Fibroblast of skin of right quadriceps (primary cell): ENCODE data around the gene FAN1.
A peak's percentile ranks its signal among the peaks of the same experiment; 100 is the strongest.
"Not testable (repeated sequence)": the region's sequence is repeated elsewhere in the genome, so short reads cannot be mapped to it uniquely, and the experiment has no call there.

Source experiments
- DNase-seq: peaks from one replicate; pipeline ENCODE4 v3.0.0-alpha.2; 2013

Gene FAN1

DNA sequence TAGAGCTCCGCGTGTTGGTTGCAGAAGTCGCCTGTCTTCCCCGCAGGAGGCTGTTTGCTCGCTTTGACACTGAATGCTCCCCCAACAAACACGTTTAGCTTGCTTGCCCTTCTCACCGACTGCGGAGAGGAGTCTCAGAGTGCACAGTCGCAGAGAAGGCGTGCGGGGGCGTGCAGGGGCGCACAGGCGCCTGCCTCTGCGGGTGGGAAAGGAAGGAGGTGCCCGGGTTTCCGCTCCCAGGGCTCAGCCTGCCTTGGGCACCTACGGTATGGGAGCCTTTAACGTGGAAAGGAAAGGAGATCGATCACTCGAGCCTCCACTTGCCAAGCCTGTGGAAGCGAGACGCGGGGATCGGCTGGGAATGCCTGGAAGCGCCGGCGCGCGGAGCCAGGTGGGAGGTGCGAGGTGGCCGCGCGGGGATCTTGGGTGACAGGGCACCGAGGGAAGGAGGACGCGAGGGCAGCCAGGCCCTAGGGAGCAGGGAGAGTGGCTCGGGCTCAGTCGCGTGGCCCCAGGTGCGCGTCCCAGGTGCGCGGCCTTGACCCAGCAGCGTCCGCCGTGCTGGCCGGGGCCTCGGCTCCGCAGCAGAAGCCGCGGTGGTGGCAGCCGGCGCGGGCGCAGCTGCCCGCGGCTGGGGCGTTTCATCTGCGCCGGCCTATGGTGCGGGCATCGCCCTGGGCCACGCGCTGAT, at the start of gene FAN1:
Gene FAN1, plus strand, starts transcription at position 419 of the 691 bp plus-strand sequence. CDS start 749 bp downstream, outside the sequence.
- peak; percentile 85 for DNase-seq

DNA sequence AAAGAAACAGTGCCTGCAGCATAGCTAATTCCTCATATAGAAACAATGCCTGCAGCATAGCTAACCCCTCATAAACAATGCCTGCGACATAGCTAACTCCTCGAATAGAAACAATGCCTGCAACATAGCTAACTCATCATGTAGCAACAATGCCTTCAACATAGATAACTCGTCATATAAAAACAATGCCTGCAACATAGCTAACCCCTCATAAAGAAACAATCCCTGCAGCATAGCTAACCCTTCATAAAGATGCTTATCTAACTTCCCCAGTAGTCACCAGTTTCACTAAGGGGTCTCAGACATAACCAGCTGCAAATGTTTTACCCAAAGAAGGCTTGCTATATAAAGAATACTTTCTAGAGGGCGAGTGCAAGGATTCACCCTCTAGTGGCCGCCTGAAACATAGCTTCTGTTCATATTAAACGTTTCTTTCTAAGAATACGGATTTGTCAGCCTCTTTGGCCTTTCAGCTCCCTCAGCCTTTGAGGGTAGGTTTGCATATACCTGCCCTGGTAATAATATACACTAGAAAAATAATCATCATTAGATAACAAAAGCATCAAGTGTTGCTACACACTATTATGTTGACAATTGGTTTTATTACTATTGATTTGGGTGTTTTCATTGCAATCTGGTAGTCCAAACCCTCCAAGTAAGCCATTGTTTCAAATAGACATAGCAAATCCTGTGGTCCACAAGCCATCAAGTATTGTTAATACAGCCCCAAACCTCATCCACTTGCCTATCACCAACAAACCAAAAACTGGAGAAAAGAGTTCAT, 44.4 kb upstream of the FAN1 start:
- peak; percentile 53 for DNase-seq

DNA sequence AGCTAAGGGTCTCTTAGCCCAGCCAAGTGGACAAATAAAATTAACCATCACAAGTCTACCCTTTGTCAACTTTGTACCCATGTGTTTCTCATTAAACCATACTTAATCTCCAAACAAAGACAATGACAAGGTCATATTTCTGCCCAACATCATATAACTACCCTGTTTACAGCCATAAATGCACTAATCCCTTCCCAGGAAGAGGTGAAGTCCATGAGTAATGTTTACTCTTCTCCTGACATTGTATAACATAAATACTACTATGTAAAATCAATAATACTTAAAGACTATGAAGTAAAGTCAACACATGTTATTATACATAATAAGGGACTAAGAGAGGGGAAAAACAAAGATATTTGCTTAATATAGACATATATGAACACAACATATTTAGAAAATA, 38.5 kb upstream of the FAN1 start:
- DNase-seq: no peak

DNA sequence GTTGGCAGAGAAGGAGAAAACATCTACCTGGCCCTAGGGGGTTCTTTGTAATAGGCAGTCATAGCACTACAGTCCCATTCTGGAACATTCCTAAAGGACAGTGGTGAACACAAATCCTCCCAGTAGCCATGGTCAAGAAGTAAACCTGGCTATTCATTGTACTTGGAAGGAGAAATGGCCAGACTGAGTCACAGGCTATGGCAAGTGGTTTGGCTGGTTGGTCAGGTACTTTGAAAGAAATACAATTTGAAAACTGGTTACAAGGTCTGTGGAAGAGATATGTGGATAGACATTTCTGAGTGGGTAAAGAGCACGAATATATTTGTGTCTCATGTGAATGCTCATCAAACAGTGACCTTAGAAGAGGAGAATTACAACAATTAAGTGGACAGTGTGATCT, 33.0 kb upstream of the FAN1 start:
- no peak for DNase-seq

DNA sequence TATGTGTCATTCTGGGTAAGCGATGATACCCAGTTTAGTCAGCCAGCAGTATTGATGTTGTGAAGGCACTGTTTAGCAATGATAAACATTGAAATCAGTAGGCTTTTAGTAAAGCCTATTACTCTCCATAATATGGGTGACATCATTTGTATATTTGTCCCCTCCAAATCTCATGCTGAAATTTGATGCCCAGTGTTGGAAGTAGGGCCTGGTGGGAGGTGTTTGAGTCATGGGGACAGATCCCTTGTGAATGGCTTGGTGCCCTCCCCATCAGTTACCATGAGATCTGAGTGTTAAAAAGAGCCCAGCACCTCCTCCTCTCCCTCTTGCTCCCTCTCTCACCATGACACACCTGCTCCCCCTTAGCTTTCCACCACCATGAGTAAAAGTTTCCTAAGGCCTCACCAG, 31.4 kb upstream of the FAN1 start:
- peak; percentile 3 for DNase-seq

DNA sequence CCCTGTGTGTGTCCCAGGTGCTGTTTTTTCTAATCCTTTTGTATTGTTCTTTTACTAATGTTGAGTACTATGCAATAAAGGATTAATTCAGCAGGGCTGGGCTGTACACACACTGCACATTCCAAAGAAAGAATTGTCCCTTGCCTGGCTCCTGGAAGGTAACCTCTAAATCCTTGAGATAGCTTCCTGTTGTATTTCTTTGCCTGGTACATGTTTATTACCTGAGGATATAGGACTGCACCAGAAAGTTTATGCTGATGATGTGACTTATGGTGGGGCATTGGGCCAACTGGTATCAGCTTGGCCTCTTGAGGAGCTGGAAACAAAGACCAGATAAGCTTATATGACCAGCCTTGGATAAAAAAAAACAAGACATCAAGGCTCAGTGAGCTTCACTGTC, 26.6 kb upstream of the FAN1 start:
- no peak for DNase-seq

DNA sequence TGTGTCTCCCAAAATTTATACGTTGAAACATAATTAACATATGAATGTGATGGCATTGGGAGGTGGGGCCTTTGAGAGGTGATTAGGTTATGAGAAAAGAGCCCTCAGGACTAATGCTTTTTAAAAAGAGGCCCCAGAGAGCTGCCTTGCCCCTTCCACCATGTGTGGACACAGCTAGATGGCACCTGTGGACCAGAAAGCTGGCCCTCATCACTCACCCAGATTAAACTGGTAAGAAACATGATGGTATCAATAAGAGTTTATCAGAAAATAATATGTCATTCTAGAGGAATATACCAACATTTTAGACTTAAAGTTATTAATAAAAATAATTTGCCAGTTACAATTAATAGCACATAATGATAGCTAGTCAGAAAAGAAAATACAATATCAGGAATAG, 25.2 kb upstream of the FAN1 start:
- DNase-seq: no peak

DNA sequence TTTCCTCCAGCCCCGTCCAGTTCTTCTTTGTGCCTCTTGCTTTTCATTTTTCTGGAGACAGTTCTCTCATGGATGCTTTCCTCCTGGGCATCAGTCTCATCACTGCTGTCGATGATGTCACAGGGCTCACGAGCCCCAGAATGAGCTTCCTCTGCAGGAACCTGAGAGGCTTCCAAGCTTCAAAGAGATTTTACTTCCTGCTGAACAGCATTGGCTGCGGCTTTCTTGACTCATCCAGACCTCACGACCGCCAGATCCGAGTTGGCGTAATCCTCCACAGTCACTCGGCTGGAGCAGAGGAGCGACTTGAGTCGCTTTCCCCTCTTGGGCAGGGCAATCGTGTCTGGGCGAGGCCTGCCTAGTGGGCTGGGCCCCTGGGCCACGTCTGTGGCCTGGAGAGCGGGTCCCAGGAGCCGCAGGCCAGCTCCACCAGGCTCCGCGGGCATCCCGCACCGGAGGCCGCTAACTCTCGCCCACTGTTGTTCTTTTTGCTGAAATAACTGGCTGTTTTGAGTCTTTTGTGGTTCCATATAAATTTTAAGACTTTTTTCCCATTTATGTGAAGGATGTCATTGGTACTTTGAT, 20.8 kb upstream of the FAN1 start:
- DNase-seq: peak; percentile 21

DNA sequence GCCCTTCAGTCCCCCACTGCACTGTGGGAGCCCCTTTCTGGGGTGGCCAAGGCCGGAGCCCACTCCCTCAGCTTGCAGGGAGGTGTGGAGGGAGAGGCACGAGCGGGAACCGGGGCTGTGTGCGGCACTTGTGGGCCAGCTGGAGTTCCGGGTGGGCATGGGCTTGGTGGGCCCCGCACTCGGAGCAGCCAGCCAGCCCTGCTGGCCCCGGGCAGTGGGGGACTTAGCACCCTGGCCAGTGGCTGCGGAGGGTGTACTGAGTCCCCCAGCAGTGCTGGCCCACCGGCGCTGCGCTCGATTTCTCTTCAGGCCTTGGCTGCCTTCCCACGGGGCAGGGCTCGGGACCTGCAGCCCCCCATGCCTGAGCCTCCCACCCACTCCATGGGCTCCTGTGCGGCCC, 20.0 kb upstream of the FAN1 start:
- DNase-seq: not testable (repeated sequence)

DNA sequence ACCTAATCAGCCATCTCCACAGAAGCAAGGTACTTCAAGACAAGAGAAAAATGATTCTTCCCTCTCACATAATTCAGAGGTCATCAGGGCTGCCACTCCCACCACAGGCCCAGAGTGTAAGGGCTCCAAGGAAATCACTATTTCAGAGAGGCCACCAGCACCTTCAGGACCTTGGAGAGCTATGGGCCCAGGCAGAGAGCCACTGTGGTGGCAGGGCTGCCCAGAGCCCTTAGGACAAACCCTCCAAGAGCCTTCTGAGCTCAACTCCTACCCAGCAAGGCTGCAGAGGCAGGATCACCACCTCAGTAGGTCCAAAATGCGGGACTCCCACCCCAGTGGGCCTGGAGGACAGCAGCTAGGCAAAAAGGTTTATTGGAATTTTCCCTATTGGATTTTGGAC, 17.9 kb upstream of the FAN1 start:
- DNase-seq: no peak

DNA sequence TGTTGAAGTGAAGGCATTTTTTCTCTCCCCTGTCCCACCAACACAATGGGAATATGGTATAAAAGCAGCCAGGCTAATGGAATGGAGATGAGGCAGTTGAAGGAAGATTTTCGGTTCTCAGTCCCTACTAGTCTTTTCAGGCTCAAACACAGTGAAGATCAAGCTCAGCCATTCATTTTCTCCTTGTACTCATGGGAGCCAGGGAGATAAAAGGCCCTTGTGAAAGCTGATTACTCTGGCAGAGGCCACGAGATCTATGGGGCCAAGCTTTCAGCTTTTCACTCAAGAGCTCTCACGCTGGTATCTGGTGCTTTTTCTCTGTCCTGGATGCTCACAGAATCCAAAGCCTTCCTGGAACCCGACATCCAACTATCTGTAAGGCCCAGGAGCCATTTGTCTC, 14.5 kb upstream of the FAN1 start:
- no peak for DNase-seq

DNA sequence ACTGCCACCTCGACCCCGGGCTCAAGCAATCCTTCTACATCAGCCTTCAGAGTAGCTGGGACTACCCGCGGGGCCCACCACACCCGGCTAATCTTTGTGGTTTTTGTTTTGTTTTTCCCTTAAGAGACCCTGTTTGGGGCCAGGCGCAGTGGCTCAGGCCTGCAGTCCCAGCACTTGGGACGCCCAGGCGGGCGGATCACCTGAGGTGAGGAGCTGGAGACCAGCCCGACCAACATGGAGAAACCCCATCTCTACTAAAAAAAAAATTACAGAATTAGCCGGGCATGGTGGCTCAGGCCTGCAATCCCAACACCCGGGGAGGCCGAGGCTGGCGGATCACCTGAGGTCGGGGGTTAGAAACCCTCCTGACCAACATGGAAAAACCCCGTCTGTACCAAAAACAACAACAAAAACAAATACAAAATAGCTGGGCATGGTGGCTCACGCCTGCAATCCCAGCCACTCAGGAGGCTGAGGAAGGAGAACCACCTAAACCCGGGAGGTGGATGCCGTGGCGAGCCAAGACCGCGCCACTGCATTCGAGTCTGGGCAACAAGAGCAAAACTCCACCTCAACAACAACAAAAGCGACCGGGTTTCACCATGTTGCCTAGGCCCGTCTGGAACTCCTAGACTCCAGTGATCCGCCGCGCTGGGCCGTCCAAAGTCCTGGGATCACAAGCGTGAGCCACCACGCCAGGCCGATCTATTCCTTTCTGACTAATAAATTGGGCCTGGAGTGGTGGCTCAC, 8.1 kb upstream of the FAN1 start:
- no peak for DNase-seq

DNA sequence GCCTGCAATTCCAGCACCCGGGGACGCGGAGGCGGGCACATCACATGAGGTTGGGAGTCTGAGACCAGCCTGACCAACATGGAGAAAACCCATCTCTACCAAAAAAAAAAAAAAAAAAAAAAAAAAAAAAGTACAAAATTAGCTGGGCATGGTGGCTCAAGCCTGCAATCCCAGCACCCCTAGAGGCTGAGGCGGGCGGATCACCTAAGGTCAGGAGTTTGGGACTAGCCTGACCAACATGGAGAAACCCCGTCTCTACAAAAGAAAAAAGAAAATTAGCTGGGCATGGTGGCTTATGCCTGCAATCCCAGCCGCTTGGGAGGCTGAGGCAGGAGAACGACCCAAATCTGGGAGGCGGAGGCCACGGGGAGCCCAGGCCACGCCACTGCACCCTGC, 7.5 kb upstream of the FAN1 start:
- DNase-seq: no peak

DNA sequence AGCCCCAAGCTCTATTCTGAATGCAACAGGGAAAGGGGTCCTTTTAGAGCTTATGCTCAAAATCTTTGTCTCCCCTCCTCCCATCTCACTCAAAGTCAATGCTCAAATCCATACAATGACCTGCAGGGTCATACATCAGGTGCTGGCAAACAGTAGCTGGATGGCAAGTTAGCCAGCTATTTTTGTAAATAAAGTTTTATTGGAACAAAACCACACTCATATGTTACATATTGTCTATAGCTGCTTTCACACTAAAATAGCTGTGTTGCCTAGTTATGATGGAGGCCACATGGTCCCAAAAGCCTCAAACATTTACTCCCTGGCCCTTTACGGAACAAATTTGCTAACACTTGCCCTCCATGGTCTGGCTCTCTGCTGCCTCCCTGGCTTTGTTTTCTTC, 1.8 kb upstream of the FAN1 start:
- DNase-seq: no peak

DNA sequence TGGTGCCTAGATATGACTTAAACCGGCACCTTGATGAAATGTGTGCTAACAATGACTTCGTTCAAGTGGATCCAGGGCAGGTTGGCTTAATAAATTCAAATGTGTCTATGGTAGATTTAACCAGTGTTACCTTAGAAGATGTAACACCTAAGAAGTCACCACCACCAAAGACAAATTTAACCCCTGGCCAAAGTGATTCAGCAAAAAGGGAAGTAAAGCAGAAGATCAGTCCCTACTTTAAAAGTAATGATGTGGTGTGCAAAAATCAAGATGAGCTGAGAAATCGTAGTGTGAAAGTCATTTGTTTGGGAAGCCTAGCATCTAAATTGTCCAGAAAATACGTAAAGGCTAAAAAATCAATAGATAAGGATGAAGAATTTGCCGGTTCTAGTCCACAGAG, 1.1 kb downstream of the FAN1 start:
- no peak for DNase-seq

DNA sequence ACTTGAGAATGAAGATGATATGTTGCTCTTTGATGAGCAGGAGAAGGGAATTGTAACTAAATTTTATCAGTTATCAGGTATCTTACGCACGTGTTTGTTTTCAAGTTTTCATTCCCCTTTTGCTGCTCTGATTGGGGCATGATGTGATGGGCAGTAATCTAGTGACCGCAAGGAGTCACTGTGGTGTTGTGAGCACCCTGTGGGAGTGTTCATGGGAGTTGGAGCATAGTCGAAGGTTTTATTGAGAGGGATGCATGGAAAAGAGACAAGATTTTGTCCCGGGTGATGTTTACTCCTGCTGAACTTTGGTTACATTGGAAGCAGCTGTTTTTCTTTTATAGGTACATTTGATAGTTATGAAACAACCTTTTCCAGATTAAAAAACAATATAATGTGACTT, 2.1 kb downstream of the FAN1 start:
- no peak for DNase-seq

DNA sequence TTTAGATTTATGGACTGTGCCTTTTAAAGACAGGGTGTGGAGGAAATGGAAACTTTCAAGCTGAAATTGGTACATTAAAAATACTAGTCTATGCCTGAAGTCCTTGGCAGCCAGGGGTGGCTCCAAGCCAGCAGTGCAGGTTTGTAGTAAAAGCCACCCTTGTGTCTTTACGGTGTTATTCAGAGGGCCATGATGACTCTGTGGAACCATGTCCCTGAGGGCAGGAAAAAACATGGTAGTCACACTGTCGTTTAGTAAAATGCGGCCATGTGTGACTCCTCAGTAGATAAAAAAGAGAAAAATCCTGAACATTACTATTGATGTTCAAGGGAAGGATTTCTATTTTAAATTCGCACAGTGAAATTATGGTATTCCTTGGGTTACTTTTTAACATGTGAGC, 2.7 kb downstream of the FAN1 start:
- no peak for DNase-seq

DNA sequence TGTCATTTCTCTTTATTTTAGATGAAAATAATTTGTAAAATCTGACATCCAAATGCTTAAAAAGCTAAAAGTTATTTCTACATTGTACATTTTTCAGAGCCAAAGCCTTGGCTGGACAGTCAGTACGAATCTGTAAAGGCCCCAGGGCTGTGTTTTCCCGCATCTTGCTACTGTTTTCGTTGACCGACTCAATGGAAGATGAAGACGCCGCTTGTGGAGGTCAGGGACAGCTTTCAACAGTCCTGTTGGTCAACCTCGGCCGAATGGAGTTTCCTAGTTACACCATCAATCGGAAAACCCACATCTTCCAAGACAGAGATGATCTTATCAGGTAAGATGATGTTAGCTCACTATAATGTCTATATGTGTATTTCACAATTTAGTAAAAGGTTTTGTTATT, 10.0 kb downstream of the FAN1 start:
- DNase-seq: no peak

DNA sequence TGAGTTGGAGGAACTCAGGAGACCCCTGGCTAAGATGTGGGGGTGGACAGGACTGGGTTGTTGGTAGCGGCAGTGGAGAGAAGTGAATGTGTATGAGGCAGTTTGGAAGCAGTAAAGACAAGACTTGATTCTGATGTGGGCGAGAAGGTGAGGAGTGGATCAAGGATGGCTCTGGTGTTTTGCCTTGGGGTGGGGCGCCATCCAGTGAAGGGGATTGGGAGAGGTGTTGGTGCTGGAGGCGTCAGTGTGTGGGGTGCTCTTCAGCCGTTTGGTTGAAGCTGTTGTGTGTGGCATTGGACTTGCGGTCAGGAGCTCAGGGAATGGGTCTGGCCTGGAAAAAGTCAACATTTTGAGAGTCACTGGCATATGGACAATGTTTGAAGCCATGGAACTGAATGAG, 13.3 kb downstream of the FAN1 start:
- DNase-seq: no peak

DNA sequence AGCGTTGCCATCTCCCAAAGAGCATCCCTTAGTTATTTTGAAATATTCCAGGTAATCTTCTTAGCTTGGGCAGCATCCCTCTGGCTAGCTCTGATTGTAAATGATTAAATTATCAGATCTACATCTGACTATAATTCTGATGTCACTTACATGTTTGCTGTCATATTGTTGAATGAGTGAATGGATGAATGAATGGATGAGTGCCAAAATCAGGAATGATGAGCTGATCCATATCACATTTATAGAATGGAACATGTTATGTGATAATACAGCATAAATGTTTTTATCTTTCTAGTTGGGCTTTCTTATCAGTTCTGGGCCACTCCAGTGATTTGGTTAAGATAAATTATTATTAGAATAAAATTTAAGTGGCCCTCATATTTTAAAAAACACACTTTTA, 14.0 kb downstream of the FAN1 start:
- DNase-seq: no peak

DNA sequence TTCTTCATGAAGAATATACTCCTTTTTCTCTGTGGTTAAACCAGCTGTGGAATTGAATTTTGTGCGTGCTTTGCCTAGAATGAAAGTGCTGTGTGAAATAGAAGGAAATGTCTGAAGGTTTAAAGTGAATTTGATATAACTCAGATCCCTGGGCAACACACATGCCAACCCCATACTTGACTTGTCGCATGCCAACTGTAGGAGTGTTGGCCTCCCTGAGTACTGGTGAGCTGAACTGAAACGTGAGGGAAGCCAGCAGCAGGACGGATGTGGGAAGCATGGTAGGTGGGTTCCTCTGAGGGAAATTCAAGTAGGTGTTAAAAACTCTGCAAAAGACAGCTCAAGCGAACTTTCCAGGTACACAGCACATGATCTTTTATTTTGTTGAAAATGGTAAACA, 14.7 kb downstream of the FAN1 start:
- no peak for DNase-seq

DNA sequence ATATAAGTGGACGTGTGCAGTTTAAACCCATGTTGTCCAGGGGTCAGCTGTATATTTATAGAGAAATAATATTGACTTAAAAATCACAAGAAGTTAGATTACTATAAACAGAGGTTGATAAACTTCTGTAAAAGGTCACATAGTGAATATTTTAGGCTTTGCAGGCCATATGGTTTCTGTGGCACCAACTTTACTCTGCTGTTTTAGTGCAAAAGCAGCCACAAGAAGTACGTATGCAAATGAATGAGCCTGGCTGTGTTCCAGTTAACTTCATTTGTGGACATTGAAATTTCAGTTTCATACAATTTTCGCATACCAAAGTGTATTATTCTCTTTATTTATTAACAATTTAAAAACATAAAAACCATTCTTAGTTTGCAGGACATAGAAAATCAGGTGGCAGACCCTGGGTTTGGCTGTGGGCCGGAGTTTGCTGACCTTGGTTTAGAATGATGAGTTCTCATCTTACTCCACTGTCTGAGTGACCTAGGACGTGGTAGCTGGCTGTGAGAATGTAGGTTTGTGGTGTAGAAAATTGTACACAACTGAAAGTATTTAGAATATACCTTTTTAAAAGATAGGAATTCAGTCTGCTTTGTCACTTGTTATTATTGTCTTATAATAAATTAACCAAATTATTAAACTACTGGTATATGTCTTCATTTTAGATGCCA, 16.3 kb downstream of the FAN1 start:
- no peak for DNase-seq

DNA sequence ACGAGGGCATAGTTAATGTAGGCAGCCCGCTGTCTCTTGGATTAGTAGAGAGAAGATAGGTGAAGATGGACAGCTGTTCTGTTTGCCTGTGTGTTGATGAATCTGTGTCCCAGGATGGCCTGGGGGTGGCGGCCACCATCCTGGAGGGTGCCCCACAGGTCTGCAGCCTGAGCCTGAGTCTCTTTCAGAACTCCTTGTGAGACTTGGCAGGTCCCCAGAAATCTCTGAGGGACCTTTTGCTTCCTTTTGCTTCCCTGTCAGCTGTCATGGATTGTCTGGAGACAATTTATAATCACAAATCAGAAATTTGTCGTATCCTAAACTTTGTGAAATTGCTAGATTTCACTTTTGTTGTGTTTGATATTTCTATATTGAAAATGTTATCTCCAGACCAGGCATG, 17.4 kb downstream of the FAN1 start:
- no peak for DNase-seq
